H1 (cell line): ENCODE data around the gene NOLC1.

ENCODE experiments used
- BRCA1 ChIP-seq: IDR thresholded peaks from 2 replicates; pipeline ENCODE4 v1.6.1; 2012; ENCODE audit warnings: low read depth, low read length, improper control_type of control experiment
- FOSL1 ChIP-seq: IDR thresholded peaks from 2 replicates; pipeline ENCODE4 v1.6.1; 2011; ENCODE audit warnings: mild to moderate bottlenecking, low read depth, low read length, moderate library complexity; ENCODE audit not compliant: insufficient read depth
- GTF2F1 ChIP-seq: IDR thresholded peaks from 2 replicates; pipeline ENCODE4 v1.6.1; 2012; ENCODE audit warnings: low read depth, low read length, improper control_type of control experiment, borderline replicate concordance
- HDAC2 ChIP-seq, 2 experiments: fragments of 300-600 bp in 1 of 2; sonication (generic) in 1 of 2; IDR thresholded peaks; 2 replicates each; pipeline ENCODE4 v1.6.1; 2011 to 2012; ENCODE audit warnings: low read depth in 2 of 2, low read length in 2 of 2, mild to moderate bottlenecking in 2 of 2, moderate library complexity in 2 of 2, borderline replicate concordance in 1 of 2, inconsistent platforms in 1 of 2
- POLR2A ChIP-seq, 2 experiments: IDR thresholded peaks; 1 replicate in 1 of 2; 2 replicates in 1 of 2; pipeline ENCODE4 v1.6.1; 2011; ENCODE audit warnings: low read depth in 2 of 2, low read length in 2 of 2, mild to moderate bottlenecking in 2 of 2; ENCODE audit errors: control extremely low read depth in 1 of 2
- POLR2AphosphoS5 ChIP-seq: IDR thresholded peaks from 2 replicates; pipeline ENCODE4 v1.6.1; 2011; ENCODE audit warnings: low read depth, low read length
- SP1 ChIP-seq: IDR thresholded peaks from 2 replicates; pipeline ENCODE4 v1.6.1; 2011; ENCODE audit warnings: low read depth, low read length
- TCF12 ChIP-seq: IDR thresholded peaks from 2 replicates; pipeline ENCODE4 v1.6.1; 2011; ENCODE audit warnings: low read depth, mild to moderate bottlenecking, low read length
- TEAD4 ChIP-seq: IDR thresholded peaks from 2 replicates; pipeline ENCODE4 v1.6.1; 2012; ENCODE audit warnings: low read depth, low read length, inconsistent platforms, mixed read lengths
- ZNF274 ChIP-seq: IDR thresholded peaks from 2 replicates; pipeline ENCODE4 v1.7.0; 2012; ENCODE audit warnings: low read length, borderline replicate concordance; ENCODE audit errors: extremely low read depth
- TF ChIP-seq, protein P1 (sequence below), 3 experiments: IDR thresholded peaks; 1 replicate in 2 of 3; 2 replicates in 1 of 3; pipeline versions ENCODE4 v1.5.1 to v1.6.1; 2011; ENCODE audit warnings: low read length in 3 of 3, mild to moderate bottlenecking in 3 of 3, inconsistent platforms in 2 of 3, low read depth in 1 of 3, moderate library complexity in 1 of 3; ENCODE audit not compliant: insufficient read depth in 1 of 3; ENCODE audit errors: control extremely low read depth in 1 of 3
- TF ChIP-seq, protein P2 (sequence below): IDR thresholded peaks from 2 replicates; pipeline ENCODE4 v1.6.1; 2011; ENCODE audit warnings: low read length, improper control_type of control experiment

DNA sequence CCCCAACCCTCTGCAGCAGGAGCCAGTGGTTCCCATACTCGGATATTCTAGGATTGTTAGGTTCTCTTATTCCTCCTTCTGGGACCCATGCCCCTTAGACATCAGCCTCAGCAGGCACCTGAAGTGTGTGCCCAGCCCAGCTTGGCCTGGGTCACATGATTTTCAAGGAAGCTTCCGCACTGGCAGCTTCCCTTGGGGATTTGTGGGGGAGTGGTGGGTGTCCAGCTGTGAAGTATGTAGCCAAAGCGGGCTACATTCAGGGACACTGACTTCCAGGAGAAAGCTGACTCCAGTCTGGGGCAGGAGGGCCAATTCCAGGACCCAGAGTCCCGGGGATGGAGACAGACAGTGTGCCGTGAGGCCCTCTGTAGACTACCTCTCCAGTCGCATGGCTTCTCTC, 33.3 kb upstream of the NOLC1 start:
- TF ChIP-seq SP1 (no peak), ZNF274 (no peak), BRCA1 (no peak), POLR2AphosphoS5 (no peak), TCF12 (no peak), GTF2F1 (no peak), HDAC2 (IDR thresholded peaks at IDR 0.05; ENCODE audit: borderline replicate concordance in 1 of 2, low read depth in 2 of 2, low read length in 2 of 2) (no peak), POLR2A (IDR thresholded peaks at IDR 0.05; ENCODE audit: control extremely low read depth in 1 of 2, low read depth in 2 of 2, low read length in 2 of 2) (no peak; a peak in 1 of 3 replicates), TEAD4 (no peak), FOSL1 (no peak)
- TF ChIP-seq, protein P1, sequence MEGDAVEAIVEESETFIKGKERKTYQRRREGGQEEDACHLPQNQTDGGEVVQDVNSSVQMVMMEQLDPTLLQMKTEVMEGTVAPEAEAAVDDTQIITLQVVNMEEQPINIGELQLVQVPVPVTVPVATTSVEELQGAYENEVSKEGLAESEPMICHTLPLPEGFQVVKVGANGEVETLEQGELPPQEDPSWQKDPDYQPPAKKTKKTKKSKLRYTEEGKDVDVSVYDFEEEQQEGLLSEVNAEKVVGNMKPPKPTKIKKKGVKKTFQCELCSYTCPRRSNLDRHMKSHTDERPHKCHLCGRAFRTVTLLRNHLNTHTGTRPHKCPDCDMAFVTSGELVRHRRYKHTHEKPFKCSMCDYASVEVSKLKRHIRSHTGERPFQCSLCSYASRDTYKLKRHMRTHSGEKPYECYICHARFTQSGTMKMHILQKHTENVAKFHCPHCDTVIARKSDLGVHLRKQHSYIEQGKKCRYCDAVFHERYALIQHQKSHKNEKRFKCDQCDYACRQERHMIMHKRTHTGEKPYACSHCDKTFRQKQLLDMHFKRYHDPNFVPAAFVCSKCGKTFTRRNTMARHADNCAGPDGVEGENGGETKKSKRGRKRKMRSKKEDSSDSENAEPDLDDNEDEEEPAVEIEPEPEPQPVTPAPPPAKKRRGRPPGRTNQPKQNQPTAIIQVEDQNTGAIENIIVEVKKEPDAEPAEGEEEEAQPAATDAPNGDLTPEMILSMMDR (IDR thresholded peaks at IDR 0.05; ENCODE audit: control extremely low read depth in 1 of 3, insufficient read depth in 1 of 3, low read depth in 1 of 3, low read length in 3 of 3) = no peak
- TF ChIP-seq, protein P2, sequence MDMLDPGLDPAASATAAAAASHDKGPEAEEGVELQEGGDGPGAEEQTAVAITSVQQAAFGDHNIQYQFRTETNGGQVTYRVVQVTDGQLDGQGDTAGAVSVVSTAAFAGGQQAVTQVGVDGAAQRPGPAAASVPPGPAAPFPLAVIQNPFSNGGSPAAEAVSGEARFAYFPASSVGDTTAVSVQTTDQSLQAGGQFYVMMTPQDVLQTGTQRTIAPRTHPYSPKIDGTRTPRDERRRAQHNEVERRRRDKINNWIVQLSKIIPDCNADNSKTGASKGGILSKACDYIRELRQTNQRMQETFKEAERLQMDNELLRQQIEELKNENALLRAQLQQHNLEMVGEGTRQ = no peak
